H1 (cell line): ENCODE data around the gene ATG5. TPM values are rescaled to one million over a fixed set of nuclear protein-coding genes. Genes with fewer than 3 reads are reported as not detected.

Experiments used
- CTCF ChIA-PET: fragments of 300-600 bp; sonication (Branson Sonifier 250); formaldehyde crosslinking; loops from one replicate; lab custom pipeline; 2021; ENCODE audit not compliant: partially characterized antibody; lab: Charles Lee
- POLR2A ChIA-PET: fragments of 300-600 bp; sonication (Branson Sonifier 250); formaldehyde crosslinking; loops from one replicate; lab custom pipeline; 2021; ENCODE audit warnings: inconsistent platforms; ENCODE audit not compliant: partially characterized antibody; lab: Charles Lee
- DNase-seq, 2 experiments: peaks; one replicate each; pipeline versions ENCODE4 v3.0.0 to v3.0.0-alpha.2; 2010 to 2022; ENCODE audit warnings: low spot score in 2 of 2, low read depth in 1 of 2, mixed read lengths in 1 of 2
- FAIRE-seq: peaks from 2 replicates; lab custom pipeline; 2011; peaks lifted over from hg19 to GRCh38; lab: Jason Lieb, UNC
- H2AFZ ChIP-seq: 2 replicates; pipeline ENCODE4 v1.8.1; 2012; ENCODE audit warnings: low read length, inconsistent platforms
- H2AK5ac ChIP-seq: 2 replicates; pipeline ENCODE4 v1.6.1; 2013; ENCODE audit warnings: low read depth, low read length
- H2BK120ac ChIP-seq: replicated peaks from 2 replicates; pipeline ENCODE3; 2013; ENCODE audit warnings: low read depth, low read length, inconsistent platforms
- H2BK12ac ChIP-seq: 2 replicates; pipeline ENCODE4 v1.6.1; 2013; ENCODE audit warnings: low read depth, low read length
- H2BK15ac ChIP-seq: 2 replicates; pipeline ENCODE4 v1.6.1; 2013; ENCODE audit warnings: low read length
- H2BK20ac ChIP-seq: 2 replicates; pipeline ENCODE4 v1.6.1; 2013; ENCODE audit warnings: low read length
- H2BK5ac ChIP-seq: 2 replicates; pipeline ENCODE4 v1.6.1; 2013; ENCODE audit warnings: low read depth, low read length
- H3K14ac ChIP-seq: 2 replicates; pipeline ENCODE4 v1.6.1; 2013; ENCODE audit warnings: inconsistent platforms; ENCODE audit not compliant: insufficient read length
- H3K18ac ChIP-seq: 2 replicates; pipeline ENCODE4 v1.6.1; 2013; ENCODE audit warnings: low read length; ENCODE audit errors: extremely low read depth
- H3K23ac ChIP-seq: 2 replicates; pipeline ENCODE4 v1.6.1; 2013; ENCODE audit warnings: inconsistent platforms; ENCODE audit not compliant: insufficient read length
- H3K23me2 ChIP-seq: 2 replicates; pipeline ENCODE4 v1.6.1; 2013; ENCODE audit warnings: low read depth, low read length
- H3K27ac ChIP-seq: 2 replicates; pipeline ENCODE4 v1.6.1; 2011; ENCODE audit warnings: low read depth, low read length, inconsistent platforms
- H3K27me3 ChIP-seq, 4 experiments: replicated peaks in 1 of 4; 1 replicate in 1 of 4; 2 replicates in 3 of 4; pipeline versions ENCODE4 v1.6.1 to v1.8.1; 2011 to 2013; ENCODE audit warnings: low read length in 3 of 4, mild to moderate bottlenecking in 3 of 4, inconsistent platforms in 2 of 4, mixed read lengths in 2 of 4, moderate library complexity in 1 of 4; ENCODE audit not compliant: control insufficient read depth in 3 of 4, insufficient read depth in 3 of 4; ENCODE audit errors: extremely low read depth in 1 of 4
- H3K36me3 ChIP-seq, 4 experiments: 2 replicates each; pipeline versions ENCODE4 v1.6.1 to v1.8.1; 2011 to 2013; ENCODE audit warnings: mild to moderate bottlenecking in 4 of 4, low read length in 3 of 4, moderate library complexity in 2 of 4, control low read depth in 1 of 4, inconsistent platforms in 1 of 4; ENCODE audit not compliant: insufficient read depth in 4 of 4, control insufficient read depth in 2 of 4
- H3K4ac ChIP-seq: replicated peaks from 2 replicates; pipeline ENCODE3; 2013; ENCODE audit warnings: low read length, low read depth, mixed read lengths, inconsistent platforms; ENCODE audit not compliant: insufficient read length
- H3K4me1 ChIP-seq, 4 experiments: replicated peaks in 1 of 4; 1 replicate in 1 of 4; 2 replicates in 3 of 4; pipeline versions ENCODE4 v1.6.1 to v1.8.1; 2011 to 2013; ENCODE audit warnings: low read length in 3 of 4, inconsistent platforms in 2 of 4, mixed read lengths in 1 of 4; ENCODE audit not compliant: insufficient read depth in 4 of 4, control insufficient read depth in 3 of 4
- H3K4me2 ChIP-seq, 2 experiments: 2 replicates each; pipeline versions ENCODE4 v1.6.1 to v1.8.1; 2011 to 2013; ENCODE audit warnings: low read depth in 2 of 2, low read length in 2 of 2, control low read depth in 1 of 2, inconsistent platforms in 1 of 2, mild to moderate bottlenecking in 1 of 2; ENCODE audit not compliant: insufficient read depth in 1 of 2
- H3K4me3 ChIP-seq, 4 experiments: fragments of 200-600, 300-600 bp in 1 of 4; sonication (generic), shearing (Covaris generic), sonication (Bioruptor Twin) in 1 of 4; 2 replicates each; pipeline versions ENCODE4 v1.5.1 to v1.8.1; 2011 to 2016; ENCODE audit warnings: low read length in 4 of 4, low read depth in 3 of 4, control low read depth in 2 of 4, inconsistent platforms in 2 of 4, mild to moderate bottlenecking in 2 of 4, mixed read lengths in 1 of 4, moderate library complexity in 1 of 4; ENCODE audit not compliant: insufficient read depth in 2 of 4; ENCODE audit errors: extremely low read depth in 1 of 4
- H3K56ac ChIP-seq: replicated peaks from 2 replicates; pipeline ENCODE3; 2013; ENCODE audit warnings: low read depth, mild to moderate bottlenecking, mixed read lengths, low read length, inconsistent platforms; ENCODE audit not compliant: insufficient read length
- H3K79me1 ChIP-seq: 2 replicates; pipeline ENCODE4 v1.6.1; 2013; ENCODE audit warnings: low read depth, low read length, control low read depth
- H3K79me2 ChIP-seq, 2 experiments: 2 replicates each; pipeline versions ENCODE4 v1.6.1 to v1.8.1; 2012 to 2013; ENCODE audit warnings: low read length in 2 of 2, mild to moderate bottlenecking in 2 of 2, inconsistent platforms in 1 of 2; ENCODE audit not compliant: insufficient read depth in 2 of 2, control insufficient read depth in 1 of 2
- H3K9ac ChIP-seq, 4 experiments: replicated peaks in 1 of 4; 1 replicate in 1 of 4; 2 replicates in 3 of 4; pipeline versions ENCODE4 v1.6.1 to v1.8.1; 2011 to 2013; ENCODE audit warnings: low read depth in 3 of 4, low read length in 3 of 4, control low read depth in 2 of 4, mild to moderate bottlenecking in 2 of 4, moderate library complexity in 2 of 4, inconsistent platforms in 1 of 4; ENCODE audit errors: extremely low read depth in 1 of 4
- H3K9me3 ChIP-seq, 2 experiments: 2 replicates each; pipeline versions ENCODE4 v1.6.1 to v1.8.1; 2012 to 2013; ENCODE audit warnings: mild to moderate bottlenecking in 2 of 2, moderate library complexity in 2 of 2, control low read depth in 1 of 2, inconsistent platforms in 1 of 2, low read depth in 1 of 2, low read length in 1 of 2, mixed read lengths in 1 of 2; ENCODE audit not compliant: insufficient read depth in 2 of 2
- H4K20me1 ChIP-seq, 2 experiments: replicated peaks in 1 of 2; 2 replicates each; pipeline versions ENCODE3 to v1.8.1; 2011 to 2013; ENCODE audit warnings: inconsistent platforms in 2 of 2, low read length in 2 of 2, mild to moderate bottlenecking in 1 of 2; ENCODE audit not compliant: insufficient read depth in 2 of 2, control insufficient read depth in 1 of 2
- H4K5ac ChIP-seq: 2 replicates; pipeline ENCODE4 v1.6.1; 2013; ENCODE audit warnings: low read length, low read depth, mixed read lengths, inconsistent platforms; ENCODE audit not compliant: insufficient read length
- H4K8ac ChIP-seq: 2 replicates; pipeline ENCODE4 v1.8.0; 2013; ENCODE audit warnings: mild to moderate bottlenecking, moderate library complexity, low read length, inconsistent platforms; ENCODE audit not compliant: insufficient read depth; ENCODE audit errors: extremely low read depth
- H4K91ac ChIP-seq: replicated peaks from 2 replicates; pipeline ENCODE3; 2013; ENCODE audit warnings: low read length, mixed read lengths, inconsistent platforms; ENCODE audit not compliant: insufficient read length
- WGBS, 2 experiments: shearing (Covaris generic) in 1 of 2; methylation state at CpG; one replicate each; pipeline versions ENCODE4 v1.1.6 to v1.1.7; 2013 to 2015; ENCODE audit warnings: low lambda C conversion rate in 2 of 2, mixed read lengths in 2 of 2, inconsistent platforms in 1 of 2, low coverage in 1 of 2, missing lambda C conversion rate in 1 of 2; ENCODE audit not compliant: insufficient replicate concordance in 2 of 2, insufficient coverage in 1 of 2, insufficient read length in 1 of 2; ENCODE audit errors: extremely low coverage in 1 of 2, missing lambda C conversion rate in 1 of 2; 5-methylcytosine and 5-hydroxymethylcytosine counted together
- polyA plus RNA-seq, 7 experiments: library from polyadenylated mRNA; depleted of rRNA in 3 of 7; stranded (reverse) in 5 of 7; unstranded in 2 of 7; fragments of >200 nt in 5 of 7; fragments of 200-250 nt in 2 of 7; gene quantifications; 1 replicate in 5 of 7; 2 replicates in 1 of 7; 4 replicates in 1 of 7; pipeline versions ENCODE4 v1.2.1 to v1.2.3, GENCODE V29; 2011 to 2013; ENCODE audit warnings: missing spikeins in 2 of 7, mixed read lengths in 2 of 7
- total RNA-seq: library from RNA; stranded (reverse); fragmentation: NEBNext Ultra II Directional; extraction: Animal tissue kit (Norgen Biotek cat#: 25700); gene quantifications from 2 replicates; pipeline ENCODE4 v1.2.1, GENCODE V29; 2021

ATG5 gene
- total and polyA plus RNA-seq, 2 of the 8 experiments (the other 6 are each of a cell fraction or from before 2014, with no cell fraction given): 18.2 to 39.0 TPM

DNA sequence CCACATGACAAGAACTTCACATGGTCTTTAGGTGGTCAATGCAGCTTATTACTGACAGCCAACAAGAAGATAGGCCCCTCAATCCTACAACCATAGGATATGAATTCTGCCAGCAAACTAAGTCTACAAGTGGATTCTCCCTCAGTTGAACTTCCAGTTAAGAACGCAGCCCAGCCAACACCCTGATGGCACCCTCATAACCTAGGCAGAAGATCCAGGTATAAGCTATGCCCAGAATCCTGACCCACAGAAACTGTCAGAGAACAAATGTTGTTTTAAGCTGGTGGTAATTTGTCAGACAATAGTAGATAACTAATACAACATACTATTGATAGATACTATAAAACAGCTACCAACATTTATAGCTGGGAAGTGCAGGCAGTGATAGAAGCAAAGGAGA is 38.8 kb downstream of the ATG5 start:
- no peak overlapping the region for H3K56ac ChIP-seq

More for the DNA sequence above, 38.8 kb downstream of the ATG5 start:
- H3K79me1 ChIP-seq: peaks cover 3% of the 10 kb centered on the region
- no peaks in the 10 kb centered on the region; a peak in 1 of 7 replicates for H3K4me1 ChIP-seq
- H3K18ac ChIP-seq: no peak overlapping the region
- H2AK5ac ChIP-seq: no peak overlapping the region
- H3K4me3 ChIP-seq: no peak overlapping the region
- H4K20me1 ChIP-seq: peaks cover 3 to 4% of the 10 kb centered on the region in 2 experiments
- no peak overlapping the region for H2BK20ac ChIP-seq
- WGBS, 2 experiments: 91% methylated on average over 1 of the region's 1 CpG; no CpG with 5 or more reads in 1 of the 2 experiments
- no peak for FAIRE-seq
- H2AFZ ChIP-seq: no peak overlapping the region
- H3K23me2 ChIP-seq: no peaks in the 10 kb centered on the region
- H2BK15ac ChIP-seq: no peak overlapping the region
- peaks cover 0 to 7% (median 3%) of the 10 kb centered on the region in 4 experiments; a peak in 5 of 8 replicates for H3K36me3 ChIP-seq
- no peak overlapping the region for H4K5ac ChIP-seq
- CTCF ChIA-PET: interaction anchor here (0.7 to 1.9 kb wide), 6 partner anchors 10 to 803 kb away, joined by 3 to 8 read pairs (median 3); no protein-coding TSS in a partner anchor
- H3K4ac ChIP-seq: no peak overlapping the region
- no peak overlapping the region for H3K14ac ChIP-seq
- peaks cover 4 to 67% of the 10 kb centered on the region in 2 experiments for H3K79me2 ChIP-seq
- no peak overlapping the region for H3K4me2 ChIP-seq
- no peak overlapping the region for H2BK120ac ChIP-seq
- POLR2A ChIA-PET: interaction anchor here (0.9 to 1.6 kb wide), 2 partner anchors 9 to 28 kb away, joined by 3 to 4 read pairs; no protein-coding TSS in a partner anchor
- H2BK5ac ChIP-seq: no peak overlapping the region
- H4K8ac ChIP-seq: no peak overlapping the region
- no peak overlapping the region for H4K91ac ChIP-seq
- no peak for DNase-seq
- no peak overlapping the region for H3K9ac ChIP-seq
- no peak overlapping the region for H2BK12ac ChIP-seq
- no peak overlapping the region for H3K23ac ChIP-seq
- H3K27me3 ChIP-seq: no peaks in the 10 kb centered on the region
- H3K27ac ChIP-seq: no peak overlapping the region
- no peaks in the 10 kb centered on the region for H3K9me3 ChIP-seq
